Activated T-cell treated with anti-CD3 and anti-CD28 coated beads, Interleukin-2, amount 50 U/mL, for 72 hours (primary cell): ENCODE results near the gene CLCN4. TPM values are rescaled to one million over a fixed set of nuclear protein-coding genes. Genes with fewer than 3 reads are reported as not detected.

Experiments
- ATAC-seq, 2 donors: fragments of 150-1000 bp; cut with Tn5 transposase; replicated peaks in 1 of 2; 2 replicates each; pipeline ENCODE4 v1.10.0; 2021; ENCODE audit warnings: moderate library complexity in 2 of 2, mild to moderate bottlenecking in 1 of 2
- DNase-seq, 2 donors: peaks; one replicate each; pipeline ENCODE4 v3.0.0; 2021 to 2022; ENCODE audit warnings: mixed read lengths in 1 of 2
- H3K27ac Mint-ChIP-seq: one replicate; pipeline ENCODE4 v1.8.0; 2022; ENCODE audit warnings: mild to moderate bottlenecking, moderate library complexity, mixed read lengths
- H3K27me3 Mint-ChIP-seq: one replicate; pipeline ENCODE4 v1.8.0; 2022; ENCODE audit warnings: low read depth, mixed read lengths
- H3K36me3 Mint-ChIP-seq, 2 donors: one replicate each; pipeline ENCODE4 v1.8.0; 2022; ENCODE audit warnings: mixed read lengths in 2 of 2, mild to moderate bottlenecking in 1 of 2; ENCODE audit not compliant: insufficient read depth in 2 of 2
- H3K4me1 Mint-ChIP-seq: one replicate; pipeline ENCODE4 v1.8.0; 2022; ENCODE audit warnings: low read depth, mixed read lengths
- H3K4me3 Mint-ChIP-seq, 2 donors: one replicate each; pipeline ENCODE4 v1.8.0; 2022; ENCODE audit warnings: mild to moderate bottlenecking in 2 of 2, mixed read lengths in 2 of 2, moderate library complexity in 2 of 2
- H3K9me3 Mint-ChIP-seq, 2 donors: one replicate each; pipeline ENCODE4 v1.8.0; 2022; ENCODE audit warnings: mixed read lengths in 2 of 2
- total RNA-seq, 2 donors: library from RNA; stranded (reverse); gene quantifications; one replicate each; pipeline ENCODE4 v1.2.3, GENCODE V29; 2022

Gene CLCN4
- total RNA-seq, 2 donors from 2014 or later: 0.02 to 0.19 TPM

DNA sequence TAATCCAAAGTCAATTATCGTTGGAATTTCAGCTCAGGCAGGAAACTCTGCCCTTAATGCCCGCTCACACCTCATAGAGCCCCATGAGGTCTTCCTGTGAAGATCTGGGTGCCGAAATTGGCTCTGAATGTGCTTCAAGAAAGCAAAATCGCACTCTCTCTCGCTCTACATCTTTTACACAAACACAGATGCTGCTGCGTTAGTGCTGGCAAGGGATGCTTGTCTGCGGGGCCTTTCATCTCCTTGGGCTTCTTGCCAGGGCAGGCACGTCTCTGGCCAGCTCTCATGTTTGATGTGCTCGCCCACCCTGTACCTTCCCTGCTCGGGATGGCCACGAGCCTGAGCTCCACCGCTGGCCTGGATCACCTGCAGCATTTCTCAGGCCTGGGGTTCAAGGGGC, 66.5 kb downstream of the CLCN4 start:
- Mint-ChIP-seq H3K9me3 (peaks cover 0 to 2% of the 10 kb centered on the region in 2 donors), H3K4me1 (no peaks in the 10 kb centered on the region), H3K27ac (no peak overlapping the region), H3K36me3 (no peaks in the 10 kb centered on the region), H3K27me3 (peaks cover 7% of the 10 kb centered on the region), H3K4me3 (no peak overlapping the region)
- no peak for DNase-seq
- ATAC-seq: no peak

DNA sequence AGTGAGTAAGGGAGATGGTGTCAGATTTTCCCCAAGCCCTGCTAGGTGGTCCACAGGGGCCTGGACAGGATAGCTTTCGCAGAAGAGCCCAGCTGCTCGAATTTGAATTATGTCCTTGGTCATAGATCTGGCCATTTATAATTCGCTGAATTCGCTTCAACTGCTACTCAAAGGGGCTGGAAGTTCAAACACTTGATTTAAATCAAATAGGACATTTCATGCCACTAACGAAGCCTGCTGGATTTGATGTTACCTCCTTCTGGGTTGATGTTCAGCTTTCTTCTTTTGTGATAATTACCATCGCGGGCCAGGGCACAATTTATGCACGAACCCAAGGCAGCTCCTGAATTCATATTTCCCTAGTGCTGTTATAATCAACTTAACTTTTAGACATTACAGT, 67.0 kb downstream of the CLCN4 start:
- H3K27ac Mint-ChIP-seq: no peak overlapping the region
- no peaks in the 10 kb centered on the region for H3K4me1 Mint-ChIP-seq
- ATAC-seq: no peak
- H3K4me3 Mint-ChIP-seq: no peak overlapping the region
- no peaks in the 10 kb centered on the region for H3K36me3 Mint-ChIP-seq
- DNase-seq: no peak
- H3K9me3 Mint-ChIP-seq: peaks cover 0 to 2% of the 10 kb centered on the region in 2 donors
- peaks cover 7% of the 10 kb centered on the region for H3K27me3 Mint-ChIP-seq

DNA sequence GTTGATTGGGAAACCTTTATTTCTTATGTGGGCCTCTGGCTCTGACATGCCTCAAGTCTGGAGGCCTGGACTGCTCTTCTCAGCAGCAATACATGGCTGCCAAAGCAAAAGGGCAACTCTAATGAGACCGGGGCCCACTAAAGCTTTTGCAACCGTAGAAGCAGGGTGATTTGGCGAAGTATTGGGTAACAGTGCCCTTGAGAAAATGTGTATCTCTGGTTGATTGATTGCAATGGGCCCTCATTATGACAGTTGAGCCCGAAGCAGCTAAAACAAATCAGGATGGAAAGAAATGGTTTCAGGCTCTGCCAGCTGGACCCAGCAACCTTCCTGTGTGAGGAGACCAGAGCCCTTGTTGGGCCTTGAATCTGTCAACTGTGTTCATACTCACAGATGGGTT, 73.4 kb downstream of the CLCN4 start:
- DNase-seq (no peak), ATAC-seq (no peak)
- Mint-ChIP-seq H3K4me3 (no peak overlapping the region), H3K36me3 (no peaks in the 10 kb centered on the region), H3K4me1 (no peaks in the 10 kb centered on the region), H3K9me3 (peaks cover 0 to 2% of the 10 kb centered on the region in 2 donors), H3K27ac (no peak overlapping the region), H3K27me3 (peaks cover 6% of the 10 kb centered on the region)

DNA sequence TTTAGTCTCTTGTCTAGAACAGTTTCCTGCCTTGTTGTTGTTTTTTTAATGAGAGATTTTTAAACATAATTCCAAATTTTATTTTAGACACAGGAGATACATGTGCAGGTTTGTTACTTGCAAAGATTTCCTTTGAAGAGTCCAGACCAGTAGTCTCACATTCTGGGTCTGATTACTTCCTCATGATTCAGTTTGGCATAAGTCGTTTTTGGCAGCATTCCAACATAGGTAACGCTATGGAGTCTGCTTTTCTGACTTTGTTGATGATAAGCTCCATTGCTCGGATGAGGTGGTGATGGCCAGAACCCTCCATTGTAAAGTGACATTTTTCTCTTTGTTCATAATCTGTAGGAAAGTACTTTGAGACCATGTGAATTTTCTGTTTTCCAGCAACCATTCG, 74.7 kb downstream of the CLCN4 start:
- Mint-ChIP-seq H3K36me3 (no peaks in the 10 kb centered on the region), H3K9me3 (peaks cover 0 to 2% of the 10 kb centered on the region in 2 donors)
- no peak for ATAC-seq

DNA sequence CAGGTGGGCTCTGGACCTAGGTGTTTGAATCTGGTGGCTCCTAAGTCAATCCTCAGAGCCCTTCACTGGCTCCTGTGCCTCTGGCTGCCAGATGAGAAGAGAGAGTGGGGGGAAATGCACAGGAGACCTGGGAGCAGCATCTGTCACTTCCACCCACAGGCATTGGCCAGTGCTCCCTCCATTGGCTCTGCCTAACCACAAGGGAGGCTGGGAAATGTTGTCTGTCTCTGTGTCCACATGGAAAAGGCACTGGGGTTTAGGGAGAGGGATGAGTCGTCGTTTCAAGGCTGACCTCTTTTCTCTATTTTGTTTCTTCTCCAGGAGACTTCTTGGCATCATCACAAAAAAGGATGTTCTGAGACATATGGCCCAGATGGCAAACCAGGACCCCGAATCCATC, 76.4 kb downstream of the CLCN4 start:
- ATAC-seq: no peak
- Mint-ChIP-seq H3K4me1 (no peaks in the 10 kb centered on the region), H3K9me3 (peaks cover 0 to 2% of the 10 kb centered on the region in 2 donors), H3K27ac (no peak overlapping the region), H3K27me3 (peaks cover 15% of the 10 kb centered on the region), H3K36me3 (no peaks in the 10 kb centered on the region), H3K4me3 (no peak overlapping the region)
- DNase-seq: no peak

More for the DNA sequence above, 74.7 kb downstream of the CLCN4 start:
- DNase-seq: no peak
- H3K27me3 Mint-ChIP-seq: peaks cover 15% of the 10 kb centered on the region
- H3K4me1 Mint-ChIP-seq: no peaks in the 10 kb centered on the region
- H3K27ac Mint-ChIP-seq: no peak overlapping the region
- H3K4me3 Mint-ChIP-seq: no peak overlapping the region

DNA sequence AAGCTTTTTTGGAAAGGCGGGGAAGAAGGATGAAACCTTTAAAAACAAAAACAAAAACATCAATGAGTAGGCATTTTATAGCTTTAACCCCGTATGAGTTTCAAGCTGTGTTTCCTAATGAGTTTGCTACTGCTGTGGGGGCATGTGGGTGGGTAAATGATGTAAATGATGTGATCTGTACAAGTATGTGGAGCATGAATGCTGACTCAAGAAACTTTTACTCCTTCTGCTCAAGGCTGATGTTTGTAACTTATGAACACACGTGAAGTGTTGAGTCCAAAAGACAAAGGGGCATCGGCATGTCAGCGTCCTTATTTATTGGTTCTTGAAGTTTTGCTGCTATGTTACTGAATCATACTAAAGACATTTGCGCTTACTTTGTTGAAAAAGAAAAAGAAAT, 76.9 kb downstream of the CLCN4 start:
- DNase-seq (no peak), ATAC-seq (no peak)
- no peak overlapping the region for H3K4me3 Mint-ChIP-seq
- peaks cover 15% of the 10 kb centered on the region for H3K27me3 Mint-ChIP-seq
- no peaks in the 10 kb centered on the region for H3K36me3 Mint-ChIP-seq
- H3K9me3 Mint-ChIP-seq: peaks cover 0 to 2% of the 10 kb centered on the region in 2 donors
- no peak overlapping the region for H3K27ac Mint-ChIP-seq
- H3K4me1 Mint-ChIP-seq: no peaks in the 10 kb centered on the region

DNA sequence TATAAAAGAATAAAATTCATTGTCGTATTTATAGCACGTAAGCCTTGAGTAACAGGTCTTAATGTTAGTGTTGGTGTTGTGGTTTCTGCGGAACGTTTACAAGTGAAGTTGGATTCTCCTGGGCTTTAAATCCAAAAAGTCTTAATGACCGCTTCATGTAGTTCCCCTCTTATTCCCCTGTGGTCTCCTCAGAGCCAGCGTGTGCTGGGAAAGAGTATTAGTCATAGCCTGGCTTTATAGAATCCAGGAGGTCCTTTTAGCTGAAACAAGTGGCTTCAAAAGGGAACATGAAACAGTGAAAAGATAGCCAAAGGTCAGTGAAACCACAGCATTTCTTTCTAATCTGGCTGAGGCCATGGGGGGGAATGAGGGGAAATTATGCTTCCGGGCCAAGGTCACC, 79.1 kb downstream of the CLCN4 start:
- Mint-ChIP-seq H3K27ac (no peak overlapping the region), H3K36me3 (no peaks in the 10 kb centered on the region), H3K4me3 (no peak overlapping the region), H3K27me3 (peaks cover 15% of the 10 kb centered on the region), H3K9me3 (peaks cover 0 to 2% of the 10 kb centered on the region in 2 donors), H3K4me1 (no peaks in the 10 kb centered on the region)
- no peak for DNase-seq
- no peak for ATAC-seq

DNA sequence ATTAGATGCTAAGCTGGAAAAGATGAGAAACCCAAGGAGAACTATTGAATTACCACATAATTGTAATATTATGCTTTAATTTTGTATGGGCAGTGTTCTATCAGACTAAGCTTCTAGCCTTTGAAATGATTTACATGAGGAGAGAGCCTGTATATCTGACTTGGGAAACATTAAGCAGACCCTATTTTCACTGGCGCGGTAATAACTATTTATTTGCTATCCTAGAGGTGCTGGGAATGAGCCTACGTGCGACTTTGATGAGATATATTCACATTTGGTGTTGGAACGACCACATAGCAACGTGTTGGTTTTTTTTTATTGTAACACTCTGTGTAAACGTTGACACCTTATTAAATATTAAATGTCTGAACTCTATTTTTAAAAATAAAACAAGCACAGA, 80.5 kb downstream of the CLCN4 start:
- Mint-ChIP-seq H3K4me1 (no peaks in the 10 kb centered on the region), H3K9me3 (peaks cover 0 to 2% of the 10 kb centered on the region in 2 donors), H3K4me3 (no peak overlapping the region), H3K27me3 (peaks cover 21% of the 10 kb centered on the region), H3K36me3 (no peaks in the 10 kb centered on the region), H3K27ac (no peak overlapping the region)
- no peak for ATAC-seq
- DNase-seq: no peak

DNA sequence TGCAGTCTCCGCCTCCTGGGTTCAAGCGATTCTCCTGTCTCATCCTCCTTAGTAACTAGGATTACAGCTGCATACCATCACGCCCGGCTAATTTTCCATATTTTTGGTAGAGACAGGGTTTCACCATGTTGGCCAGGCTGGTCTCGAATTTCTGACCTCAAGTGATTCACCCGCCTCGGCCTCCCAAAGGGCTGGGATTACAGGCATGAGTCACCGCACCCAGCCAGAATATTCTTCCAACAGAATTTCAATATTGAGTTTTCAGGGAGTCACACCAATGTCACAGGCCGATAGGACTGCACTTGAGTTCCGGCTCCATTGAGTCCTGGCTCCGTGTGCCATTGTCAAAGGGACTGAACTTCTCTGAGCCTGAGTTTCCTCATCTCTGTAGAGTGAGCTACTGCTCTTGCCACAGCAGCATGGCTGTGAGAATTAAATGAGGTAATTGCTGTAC, 82.9 kb downstream of the CLCN4 start:
- peaks cover 0 to 2% of the 10 kb centered on the region in 2 donors for H3K9me3 Mint-ChIP-seq
- no peak overlapping the region for H3K27ac Mint-ChIP-seq
- H3K27me3 Mint-ChIP-seq: peaks cover 21% of the 10 kb centered on the region
- DNase-seq (no peak), ATAC-seq (no peak)
- H3K36me3 Mint-ChIP-seq: no peaks in the 10 kb centered on the region
- no peaks in the 10 kb centered on the region for H3K4me1 Mint-ChIP-seq
- no peak overlapping the region for H3K4me3 Mint-ChIP-seq

DNA sequence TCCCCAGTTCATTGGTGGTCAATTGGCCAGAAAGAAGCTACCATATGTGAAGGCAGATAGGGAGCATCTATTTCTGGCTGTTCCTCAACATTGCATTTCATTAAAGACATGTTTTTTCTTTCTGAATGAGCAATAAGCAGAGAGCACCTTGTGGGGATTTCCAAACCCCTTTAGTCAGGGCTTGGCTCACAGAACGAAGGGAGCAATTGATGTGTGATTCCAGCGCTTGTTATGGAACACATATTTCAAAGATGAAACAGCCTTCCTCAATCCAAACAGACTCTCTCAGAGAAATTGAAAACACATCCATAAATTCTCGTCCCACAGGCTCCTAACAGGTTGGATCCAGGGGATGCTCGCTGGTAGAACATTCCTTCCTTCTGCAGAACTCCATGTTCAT, 84.1 kb downstream of the CLCN4 start:
- Mint-ChIP-seq H3K36me3 (no peaks in the 10 kb centered on the region), H3K4me1 (no peaks in the 10 kb centered on the region), H3K27ac (no peak overlapping the region), H3K9me3 (no peaks in the 10 kb centered on the region), H3K4me3 (no peak overlapping the region), H3K27me3 (peaks cover 8% of the 10 kb centered on the region)
- no peak for DNase-seq
- no peak for ATAC-seq

DNA sequence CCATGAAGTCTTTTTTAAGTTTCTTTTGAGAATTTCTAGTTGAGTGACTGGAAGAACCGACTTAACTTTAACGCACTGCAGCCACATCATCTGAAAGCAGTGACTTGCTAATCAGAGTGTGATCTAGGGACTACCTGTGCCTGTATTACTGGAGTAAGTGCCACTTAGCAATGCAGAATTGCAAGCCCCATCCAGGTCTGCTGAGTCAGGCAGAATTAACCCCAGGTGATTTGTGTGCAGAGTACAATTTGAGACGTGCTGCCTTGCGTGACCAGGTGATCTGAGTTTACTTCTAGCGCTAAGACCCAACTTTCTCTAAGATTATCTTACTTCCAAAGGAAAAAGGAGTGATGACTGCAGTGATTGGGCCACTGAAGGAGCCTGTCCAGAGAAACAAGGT, 85.3 kb downstream of the CLCN4 start:
- ATAC-seq: no peak
- DNase-seq: no peak
- H3K27me3 Mint-ChIP-seq: peaks cover 6% of the 10 kb centered on the region
- H3K27ac Mint-ChIP-seq: no peak overlapping the region
- no peaks in the 10 kb centered on the region for H3K4me1 Mint-ChIP-seq
- H3K36me3 Mint-ChIP-seq: no peaks in the 10 kb centered on the region
- no peak overlapping the region for H3K4me3 Mint-ChIP-seq
- no peaks in the 10 kb centered on the region for H3K9me3 Mint-ChIP-seq

DNA sequence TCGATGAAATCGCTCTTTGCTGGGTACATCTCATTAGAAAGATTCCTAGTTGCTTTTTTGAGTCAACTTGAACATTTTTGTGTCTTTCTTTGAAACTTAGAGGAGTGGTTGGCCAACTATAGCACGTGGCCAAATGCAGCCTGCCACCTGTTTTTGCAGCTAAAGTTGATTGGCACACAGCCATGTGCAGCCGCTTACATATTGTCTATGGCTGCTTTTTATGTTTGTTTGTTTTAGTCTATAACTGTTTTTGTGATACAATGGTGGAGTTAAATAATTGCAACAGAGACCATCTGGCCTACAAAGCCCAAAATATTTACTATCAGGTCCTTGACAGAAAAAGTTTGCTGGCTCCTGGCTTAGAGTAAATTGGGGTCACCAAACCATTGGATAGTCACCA, 86.3 kb downstream of the CLCN4 start:
- Mint-ChIP-seq H3K4me1 (no peaks in the 10 kb centered on the region), H3K27me3 (peaks cover 6% of the 10 kb centered on the region), H3K27ac (no peak overlapping the region), H3K36me3 (no peaks in the 10 kb centered on the region), H3K4me3 (no peak overlapping the region), H3K9me3 (no peaks in the 10 kb centered on the region)
- DNase-seq: no peak
- no peak for ATAC-seq

DNA sequence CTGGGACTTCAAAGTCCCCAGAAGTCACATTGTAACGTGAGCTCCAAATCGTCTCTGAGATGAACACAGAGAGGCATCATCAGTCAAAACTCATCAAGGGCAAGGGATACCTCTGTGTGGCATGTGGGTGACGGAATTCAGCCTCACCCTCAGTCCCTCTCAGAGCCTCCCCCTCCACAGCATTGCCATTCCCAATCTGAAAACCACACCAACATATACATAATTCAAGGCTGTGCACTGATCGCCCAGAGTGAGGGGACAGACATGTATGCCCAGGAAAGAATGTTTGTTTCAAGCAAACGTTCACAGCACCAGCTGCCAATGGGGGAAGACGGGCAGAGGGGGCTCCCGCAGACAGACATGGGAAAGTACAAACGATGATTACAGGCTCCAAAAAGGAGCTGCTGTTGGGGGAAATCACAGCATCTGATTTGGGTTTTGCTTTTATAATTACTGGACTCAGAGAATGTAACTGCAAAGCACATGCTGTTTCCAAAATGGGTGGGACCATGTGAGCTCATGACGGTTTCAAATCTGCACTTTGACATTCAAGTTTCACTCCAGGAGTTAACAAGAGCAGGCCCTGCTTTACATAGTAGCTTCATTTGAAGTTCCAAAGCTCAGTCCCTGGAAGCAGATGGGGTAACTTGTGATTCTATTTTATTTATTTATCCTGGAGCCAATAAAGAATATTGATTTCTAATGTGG, 88.3 kb downstream of the CLCN4 start:
- Mint-ChIP-seq H3K27ac (no peak overlapping the region), H3K9me3 (no peaks in the 10 kb centered on the region), H3K4me1 (no peaks in the 10 kb centered on the region), H3K36me3 (no peaks in the 10 kb centered on the region), H3K4me3 (no peak overlapping the region), H3K27me3 (peaks cover 6% of the 10 kb centered on the region)
- no peak for ATAC-seq
- no peak for DNase-seq

DNA sequence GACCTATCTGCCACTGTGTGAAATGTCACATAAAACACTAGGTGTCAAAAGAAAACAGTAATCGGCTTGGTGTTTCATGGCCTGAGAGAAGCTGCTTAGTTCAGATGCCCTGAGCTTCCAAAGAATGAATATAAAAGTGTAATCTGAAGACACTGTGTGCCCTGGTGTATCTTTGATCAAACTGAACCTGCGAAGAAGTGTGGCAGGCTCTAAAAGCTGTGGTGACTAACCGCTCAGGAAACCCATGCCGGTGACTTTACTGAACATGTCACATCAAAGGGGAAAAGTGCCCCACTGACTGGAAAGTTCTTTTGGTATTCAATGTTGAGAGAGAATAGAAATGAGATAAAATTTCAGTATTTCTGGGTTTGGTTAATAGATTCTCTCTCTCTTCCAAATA, 89.1 kb downstream of the CLCN4 start:
- Mint-ChIP-seq H3K4me3 (no peak overlapping the region), H3K27ac (no peak overlapping the region), H3K36me3 (no peaks in the 10 kb centered on the region), H3K9me3 (no peaks in the 10 kb centered on the region), H3K4me1 (no peaks in the 10 kb centered on the region), H3K27me3 (peaks cover 6% of the 10 kb centered on the region)
- ATAC-seq: peak in 1 of 2 donors; percentile 39
- no peak for DNase-seq
